ENCODE results near the gene ZMYND8.

ZMYND8 gene

DNA sequence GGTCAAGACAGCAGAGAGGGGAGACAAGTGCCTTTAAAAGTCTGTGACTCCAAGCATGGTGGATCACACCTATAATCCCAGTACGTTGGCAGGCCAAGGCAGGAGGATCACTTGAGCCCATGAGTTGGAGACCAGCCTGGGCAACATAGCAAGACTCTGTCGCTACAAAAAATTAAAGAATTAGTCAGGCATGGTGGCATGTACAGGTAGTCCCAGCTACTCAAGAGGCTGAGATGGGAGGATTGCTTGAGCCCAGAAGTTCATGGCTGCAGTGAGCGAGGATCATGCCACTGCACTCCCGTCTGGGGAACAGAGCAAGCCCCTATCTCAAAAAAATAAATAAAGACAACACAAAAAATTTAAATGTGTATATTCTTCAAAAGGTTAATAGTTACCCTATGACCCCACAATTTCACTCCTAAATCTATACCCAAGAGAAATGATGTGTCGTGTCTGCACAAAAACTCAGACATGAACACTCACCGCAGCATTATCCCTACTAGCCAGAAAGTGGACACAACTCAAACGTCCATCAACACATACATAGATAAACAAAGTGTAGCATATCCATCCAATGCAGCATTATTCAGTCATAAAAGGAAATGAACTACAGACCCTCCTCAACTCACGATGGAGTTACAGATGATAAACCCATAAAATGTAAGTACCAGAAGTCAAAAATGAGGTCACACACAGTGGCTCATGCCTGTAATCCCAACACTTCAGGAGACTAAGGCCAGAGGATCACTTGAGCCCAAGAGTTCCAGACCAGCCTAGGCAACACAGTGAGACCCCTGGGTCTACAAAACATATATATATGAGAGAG lies 23.9 kb downstream of the ZMYND8 start:
- no peak for DNase-seq

DNA sequence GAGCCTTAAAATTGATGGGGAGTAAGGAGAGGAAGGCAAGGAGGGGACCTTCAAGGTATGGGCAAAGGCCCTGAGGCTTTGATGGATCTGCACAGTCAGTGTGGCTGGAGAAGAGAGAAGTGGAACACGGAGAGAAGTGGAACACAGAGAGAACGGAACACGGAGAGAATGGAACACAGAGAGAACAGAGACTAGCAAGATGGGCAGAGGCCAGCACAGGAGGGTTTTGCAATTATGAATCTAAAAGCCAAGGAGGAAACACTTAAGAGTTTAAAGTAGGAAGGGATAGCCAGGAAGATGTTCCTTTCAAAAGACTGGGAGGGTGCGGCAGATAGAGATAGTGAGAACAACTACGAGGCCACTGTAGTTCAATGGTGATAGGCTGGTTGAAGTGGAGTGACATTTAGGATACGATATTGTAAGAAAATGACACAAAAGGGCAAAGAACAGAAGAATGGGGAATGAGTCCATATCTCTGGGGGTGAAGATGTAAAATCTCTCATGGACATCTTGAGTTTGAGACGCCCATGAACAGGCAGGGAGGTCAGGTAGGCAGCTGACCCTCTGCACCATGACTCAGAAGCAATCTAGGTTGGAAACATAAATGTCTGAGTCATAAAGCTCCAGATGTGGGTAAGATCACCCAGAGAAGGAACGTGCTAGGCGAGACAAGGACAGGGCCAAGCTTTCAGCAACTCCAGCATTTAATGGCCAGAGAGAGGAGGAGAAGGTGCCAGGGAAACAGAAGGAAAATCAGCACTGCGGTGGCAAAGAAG lies 25.4 kb downstream of the ZMYND8 start:
- DNase-seq: no peak

DNA sequence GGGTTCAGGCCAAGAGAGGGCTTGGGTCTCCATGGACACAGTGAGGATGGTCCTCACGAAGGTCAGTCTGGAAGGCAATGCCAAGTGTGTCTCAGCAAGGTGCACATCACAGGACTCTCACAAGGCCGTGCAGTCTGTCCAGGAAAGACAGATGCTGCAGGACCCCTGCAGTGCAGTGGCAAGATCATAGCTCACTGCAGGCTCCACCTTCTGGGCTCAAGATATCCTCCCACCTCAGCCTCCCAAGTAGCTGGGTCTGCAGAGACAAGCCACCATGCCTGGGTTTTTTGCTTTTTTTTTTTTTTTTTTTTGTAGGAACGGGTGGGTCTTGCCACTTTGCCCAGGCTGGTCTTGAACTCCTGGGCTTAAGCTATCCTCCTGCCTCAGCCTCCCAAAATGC lies 26.4 kb downstream of the ZMYND8 start:
- DNase-seq: no peak

GRCh38 chr20:47328129-47328528 lies 28.4 kb downstream of the ZMYND8 start:
- no peak for DNase-seq

DNA sequence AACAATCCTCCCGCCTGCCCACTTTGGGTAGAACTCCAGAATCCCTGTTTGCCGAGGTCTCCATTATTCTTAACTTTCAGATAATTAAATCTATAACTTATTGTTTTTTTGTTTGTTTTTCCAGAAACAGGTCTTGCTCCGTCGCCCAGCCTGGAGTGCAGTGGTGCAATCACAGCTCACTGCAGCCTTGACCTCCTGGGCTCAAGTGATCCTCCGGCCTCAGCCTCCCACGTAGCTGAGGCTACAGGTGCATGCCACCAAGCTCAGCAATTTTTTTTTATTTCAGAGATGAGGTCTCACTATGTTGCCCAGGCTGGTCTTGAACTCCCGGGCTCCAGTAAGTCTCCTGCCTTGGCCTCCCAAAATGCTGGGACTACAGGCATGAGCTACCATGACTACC lies 28.8 kb downstream of the ZMYND8 start:
- DNase-seq: no peak

GRCh38 chr20:47326658-47327268 lies 29.7 kb downstream of the ZMYND8 start:
- no peak for DNase-seq

GRCh38 chr20:47325242-47325641 lies 31.3 kb downstream of the ZMYND8 start:
- DNase-seq: no peak

DNA sequence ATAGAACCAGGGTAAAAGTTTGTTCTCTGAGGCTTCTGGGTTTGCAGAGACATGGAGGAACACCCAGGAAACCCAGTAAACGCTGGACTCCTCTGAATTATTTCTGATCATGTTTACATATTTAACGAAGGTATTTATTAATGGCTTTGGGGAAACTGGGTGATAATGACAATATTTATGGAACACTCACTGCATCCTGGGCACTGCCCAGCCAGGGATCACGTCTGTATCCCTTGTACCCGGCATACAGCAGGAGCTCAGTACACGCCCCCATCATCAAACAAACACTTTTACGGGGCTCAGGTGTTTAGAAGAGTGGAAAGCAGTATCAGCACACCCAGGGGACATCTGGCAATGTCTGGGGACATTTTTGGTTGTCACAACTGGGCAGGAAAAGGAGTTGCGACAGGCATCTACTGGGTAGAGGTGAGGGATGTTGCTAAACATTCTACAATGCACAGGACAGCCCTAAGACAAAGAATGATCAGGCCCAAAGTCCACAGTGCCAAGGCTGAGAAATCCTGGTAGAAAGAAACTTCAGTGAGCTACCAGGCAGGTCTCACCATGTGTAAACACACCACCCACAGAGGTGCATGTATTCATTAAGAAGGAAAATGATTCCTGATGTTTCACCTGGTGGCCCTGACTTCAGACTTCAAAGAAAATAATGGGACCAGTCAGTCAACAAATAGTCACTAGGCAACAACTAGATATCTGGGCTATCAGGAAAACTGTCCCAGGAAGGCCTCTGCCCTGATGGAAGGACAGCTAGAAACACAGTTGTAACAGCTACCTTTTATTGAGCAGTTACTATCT lies 35.3 kb downstream of the ZMYND8 start:
- DNase-seq: no peak

DNA sequence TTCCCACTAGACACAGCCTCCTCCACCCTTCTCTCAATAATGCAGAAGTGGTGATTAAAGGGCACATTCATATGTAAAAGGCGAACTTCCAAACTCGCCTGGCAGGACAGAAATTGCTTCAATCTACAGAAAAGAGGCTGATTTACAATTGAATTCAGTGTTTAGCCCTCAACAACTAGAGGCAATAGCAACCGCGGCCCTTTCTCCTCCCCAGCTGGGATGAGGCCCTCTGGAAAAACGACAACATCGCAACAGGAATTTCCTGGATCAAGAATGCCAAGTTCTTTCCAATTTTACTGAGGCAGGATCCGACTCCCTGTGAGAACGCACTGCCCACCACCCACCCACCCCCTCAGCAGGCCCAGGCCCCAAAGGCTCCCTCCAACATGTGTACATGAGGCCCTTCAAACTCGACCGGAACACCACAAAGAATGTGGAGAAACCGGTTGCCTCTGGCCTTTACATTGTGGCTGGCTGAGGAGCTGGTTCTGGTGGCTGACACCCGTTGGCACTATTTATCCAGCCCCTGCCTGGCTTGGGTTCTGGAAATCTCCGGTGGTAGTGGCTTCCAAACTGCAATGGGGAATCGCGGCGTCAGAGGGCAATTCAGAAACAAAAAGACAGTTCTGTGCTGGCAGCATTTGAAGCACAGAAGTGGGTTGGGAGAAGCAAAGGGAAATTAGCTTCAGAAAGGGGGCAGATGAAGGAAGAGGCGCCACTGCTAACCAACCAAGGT lies 36.8 kb downstream of the ZMYND8 start:
- DNase-seq: no peak

GRCh38 chr20:47318586-47319516 lies 37.6 kb downstream of the ZMYND8 start:
- peak; percentile 9 for DNase-seq

DNA sequence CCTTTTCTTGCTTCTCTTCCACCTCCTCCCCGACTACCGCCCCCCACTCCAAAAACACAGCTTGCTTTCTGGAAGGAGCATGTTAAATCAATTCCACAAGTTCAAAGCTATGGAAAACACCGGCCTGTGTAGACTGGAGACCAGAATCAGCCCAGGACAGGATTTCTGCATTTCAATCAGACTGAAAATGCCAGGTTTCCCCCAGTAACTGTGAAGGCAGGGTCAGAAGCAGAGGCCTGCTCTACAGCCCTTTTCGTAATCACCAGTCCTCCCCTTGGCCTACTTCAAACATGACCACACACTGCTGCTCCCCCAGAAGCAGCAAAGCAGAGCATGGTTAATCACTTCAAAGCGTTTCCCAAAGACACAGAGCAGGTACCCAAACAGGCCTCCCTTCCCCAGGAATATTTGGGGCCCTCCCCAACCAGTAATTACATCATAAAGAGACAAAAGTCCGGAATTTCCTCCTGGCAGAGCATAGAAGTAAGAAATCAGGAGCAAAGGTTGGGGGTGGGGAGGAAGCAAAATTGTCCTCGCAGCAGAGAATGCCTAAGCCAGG lies 38.4 kb downstream of the ZMYND8 start:
- DNase-seq: no peak

DNA sequence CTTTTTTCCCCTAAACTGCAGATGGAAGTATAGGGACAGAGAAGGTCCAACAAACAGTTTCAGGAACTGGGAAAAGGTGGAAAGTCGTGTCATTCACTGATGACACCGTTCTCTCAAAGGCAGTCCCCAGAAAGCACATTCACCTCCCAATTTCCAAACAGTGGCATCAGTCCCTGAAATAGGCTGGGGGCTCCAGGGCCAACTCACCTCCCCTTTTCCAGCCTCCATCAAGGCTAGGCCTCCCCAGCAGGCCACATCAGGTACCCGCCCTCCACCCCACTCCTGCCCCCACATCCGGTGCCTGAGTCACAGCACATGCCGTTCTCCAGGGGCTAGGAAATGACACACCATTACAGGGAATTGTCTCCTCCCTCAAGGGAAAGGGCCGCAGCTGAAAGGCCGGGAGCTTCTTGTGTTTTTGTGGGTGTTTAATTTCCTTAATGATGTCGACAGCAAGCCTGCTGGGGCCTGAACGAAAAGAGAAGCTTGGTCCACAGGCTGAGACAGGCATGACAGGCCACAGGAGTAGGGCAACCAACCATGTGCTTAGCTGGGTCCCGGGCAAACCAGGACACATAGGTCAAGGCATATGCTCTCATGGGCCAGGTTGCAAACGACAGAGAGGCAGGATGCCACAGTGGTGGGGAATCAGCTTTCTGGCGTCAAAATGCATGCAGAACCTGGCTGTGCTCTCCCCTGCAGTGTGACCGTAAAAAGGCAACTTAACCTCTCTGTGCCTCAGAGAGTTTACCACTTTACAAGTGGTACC lies 39.2 kb downstream of the ZMYND8 start:
- DNase-seq: peak; percentile 76

- DNase-seq: no peak
These were observed 39.7 kb downstream of the ZMYND8 start for GRCh38 chr20:47316776-47317126.

DNA sequence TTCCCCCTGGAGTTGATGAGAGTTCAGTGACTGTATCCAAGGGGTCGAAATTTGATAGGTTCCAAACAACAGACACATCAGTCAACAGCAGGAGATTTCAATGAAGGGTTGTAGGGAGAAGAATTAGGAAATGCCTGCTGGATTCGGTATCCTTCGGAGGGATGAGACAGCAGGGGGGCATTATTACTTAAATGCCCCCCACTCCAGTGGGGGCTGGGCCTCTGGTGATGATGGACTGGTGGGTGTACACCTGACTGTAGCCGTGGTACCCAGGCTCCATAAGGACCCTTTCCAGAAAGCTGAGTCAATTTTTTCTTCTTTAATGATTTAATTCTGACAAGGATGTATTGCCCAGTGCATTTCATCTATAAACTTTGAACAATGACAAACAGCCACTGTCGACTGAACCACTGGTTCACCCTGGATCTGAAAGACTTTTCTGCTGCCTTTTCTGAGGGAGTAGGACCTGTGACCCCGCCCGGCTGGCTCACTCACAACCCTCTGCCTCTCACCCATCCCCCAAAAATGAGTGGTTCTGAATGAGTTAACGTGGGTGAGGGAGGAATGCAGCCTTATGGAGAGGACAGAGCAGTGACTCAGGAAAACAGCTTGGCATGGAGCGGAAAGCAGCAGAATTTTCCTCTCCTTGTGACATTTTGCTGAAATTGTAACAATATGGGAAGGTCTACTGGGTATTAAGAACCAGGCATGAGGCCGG lies 41.0 kb downstream of the ZMYND8 start:
- DNase-seq: no peak

DNA sequence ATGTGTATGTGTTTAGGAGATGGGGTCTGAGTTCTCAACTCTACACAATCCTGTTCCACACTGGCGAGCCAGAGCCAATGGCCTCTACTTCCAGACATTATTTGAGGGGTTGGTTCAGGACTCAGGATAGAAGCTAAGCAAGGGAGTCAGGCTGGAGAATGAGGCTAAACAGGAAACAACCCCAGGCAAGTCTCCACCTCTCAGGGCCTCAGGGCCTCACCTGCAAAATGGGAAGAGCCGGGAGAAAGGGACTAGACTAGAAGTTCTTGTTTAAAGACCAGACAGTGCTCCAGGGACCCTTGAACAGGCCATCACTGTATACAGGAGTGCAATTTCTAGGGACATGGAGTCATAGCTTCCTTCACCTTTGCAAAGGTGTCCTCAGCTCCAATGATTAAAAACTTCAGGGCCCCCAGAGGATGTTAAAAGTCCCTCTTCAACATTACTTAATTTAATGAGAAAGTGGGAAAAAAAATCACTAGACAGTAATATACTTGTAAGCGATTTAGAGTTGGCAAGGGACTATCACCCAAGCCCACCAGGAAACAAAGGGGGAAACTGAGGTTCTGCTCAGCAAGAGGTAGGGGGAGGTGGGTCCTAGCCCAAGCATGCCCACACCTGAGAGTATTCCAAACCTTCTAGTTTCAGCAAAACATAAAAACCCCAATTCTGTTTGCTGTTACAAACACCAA lies 41.7 kb downstream of the ZMYND8 start:
- DNase-seq: no peak

GRCh38 chr20:47311967-47312681 lies 44.4 kb downstream of the ZMYND8 start:
- no peak for DNase-seq

DNA sequence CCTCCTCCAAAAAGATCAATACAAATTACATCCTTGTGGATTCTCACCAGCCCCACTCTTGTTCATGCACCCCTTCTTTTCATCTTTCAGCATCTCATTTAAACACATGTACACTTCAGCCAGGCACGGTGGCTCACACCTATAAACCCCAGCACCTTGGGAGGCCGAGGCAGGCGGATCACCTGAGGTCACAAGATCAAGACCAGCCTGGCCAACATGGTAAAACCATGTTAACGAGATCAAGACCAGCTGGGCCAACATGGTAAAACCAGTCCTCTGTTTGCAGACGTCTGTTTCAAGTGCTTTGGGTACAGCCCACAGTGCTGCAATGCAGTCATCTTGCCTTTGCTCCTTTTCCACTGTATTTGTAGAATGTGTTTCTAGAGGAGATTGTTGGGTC lies 45.3 kb downstream of the ZMYND8 start:
- DNase-seq: no peak

DNA sequence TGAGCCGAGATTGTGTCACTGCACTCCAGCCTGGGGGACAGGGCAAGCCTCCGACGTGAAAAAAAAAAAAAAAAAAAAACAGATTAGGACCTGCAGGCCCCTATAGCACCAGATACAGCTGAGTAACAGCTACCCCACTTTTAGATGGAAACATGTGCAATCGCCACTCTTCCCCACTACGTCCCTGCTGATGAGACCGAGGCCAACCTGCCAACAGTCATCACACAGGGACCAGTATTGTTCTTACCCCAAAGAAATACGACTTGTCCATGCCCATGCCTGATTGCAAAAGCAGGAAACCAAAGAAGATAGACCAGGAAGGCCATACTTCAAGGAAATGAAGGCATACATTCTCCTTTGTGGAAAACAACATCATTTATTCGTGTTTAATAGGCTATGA lies 45.8 kb downstream of the ZMYND8 start:
- no peak for DNase-seq

Measured in CD4-positive, alpha-beta T cell treated with Interleukin-6 for 4 hours (primary cell).